Measurements from ENCODE around the gene BANP. TPM values are rescaled to one million over a fixed set of nuclear protein-coding genes. Genes with fewer than 3 reads are reported as not detected.

Gene BANP
- total and polyA plus RNA-seq, 2 donors (not counting 3 experiments of a cell fraction or from before 2014, with no cell fraction given), result 22.4 to 33.8 TPM

- TF ChIP-seq MAX (IDR thresholded peaks at IDR 0.05; ENCODE audit: insufficient read depth, insufficient read length), result no peak
- TF ChIP-seq EZH2 (IDR thresholded peaks at IDR 0.05; ENCODE audit: borderline replicate concordance, low read depth, low read length, severe bottlenecking), result no peak
- no peak for TF ChIP-seq JUN (IDR thresholded peaks at IDR 0.05; ENCODE audit: borderline replicate concordance, insufficient read depth, insufficient read length, low read depth)
- TF ChIP-seq POLR2A (IDR thresholded peaks at IDR 0.05; ENCODE audit: low read depth, low read length), result no peak
- no peak for TF ChIP-seq FOS (IDR thresholded peaks at IDR 0.05; ENCODE audit: borderline replicate concordance, insufficient read depth, low read length)
- no peak for TF ChIP-seq POLR2AphosphoS5 (IDR thresholded peaks at IDR 0.05; ENCODE audit: insufficient read depth, low read depth, low read length)
- TF ChIP-seq MYC (IDR thresholded peaks at IDR 0.05; ENCODE audit: low read depth, low read length), result no peak
- TF ChIP-seq CTCF (IDR thresholded peaks at IDR 0.05; ENCODE audit: extremely low read depth in 1 of 2, insufficient read depth in 1 of 2, low read depth in 1 of 2, low read length in 2 of 2), result no peak
- no TSS peak for BruUV-seq (replicated peaks)
- Histone ChIP-seq H3K4me1 (ENCODE audit: control insufficient read depth, extremely low read depth, insufficient read depth, low read length) (no peaks in the 10 kb centered on the region), H3K4me2 (ENCODE audit: insufficient read depth, low read length) (no peak overlapping the region), H3K9me1 (replicated peaks; ENCODE audit: control insufficient read depth, extremely low read depth, insufficient read depth, low read length) (no peaks in the 10 kb centered on the region), H3K27ac (ENCODE audit: insufficient read depth, low read depth, low read length) (no peak overlapping the region), H3K9ac (replicated peaks; ENCODE audit: extremely low read depth, insufficient read depth, low read length) (no peak overlapping the region), H3K4me3 (replicated peaks in 1 of 3; ENCODE audit: insufficient read depth in 1 of 3, low read depth in 1 of 3, low read length in 3 of 3) (no peak overlapping the region), H3K9me3 (replicated peaks; ENCODE audit: control insufficient read depth, insufficient read depth, low read length) (no peaks in the 10 kb centered on the region), H2AFZ (ENCODE audit: low read depth, low read length) (no peak overlapping the region), H3K27me3 (ENCODE audit: control insufficient read depth in 2 of 2, insufficient read depth in 2 of 2, low read length in 2 of 2) (no peaks in the 10 kb centered on the region), H4K20me1 (replicated peaks; ENCODE audit: control insufficient read depth, extremely low read depth, insufficient read depth, low read length) (no peaks in the 10 kb centered on the region), H3K79me2 (ENCODE audit: control insufficient read depth, insufficient read depth, low read length) (peaks cover 3% of the 10 kb centered on the region), H3K36me3 (ENCODE audit: control insufficient read depth in 2 of 2, extremely low read depth in 1 of 2, insufficient read depth in 2 of 2, low read length in 2 of 2) (no peaks in the 10 kb centered on the region)
- FAIRE-seq, result no peak
- dilution Hi-C loops (cut with MboI; ENCODE audit: extremely low pct_ligation_motif_present, low sequenced_read_pairs) (no loop called here), intact Hi-C loops (cut with micrococcal nuclease) (no loop called here)
- no peak for DNase-seq (ENCODE audit: low read depth, low spot score)
- CTCF ChIA-PET, result no interaction called here
- POLR2A ChIA-PET, result no interaction called here
These were observed 44.4 kb downstream of the BANP start for GRCh38 chr16:87995644-87996043.

Measured in endothelial cell of umbilical vein (primary cell).